GM12873 (cell line): ENCODE results near the gene COL27A1.

Experiments
- TF ChIP-seq, protein P1 (sequence below): IDR thresholded peaks from 2 replicates; pipeline ENCODE4 v1.5.1; 2012; ENCODE audit warnings: low read depth, mild to moderate bottlenecking, moderate library complexity, low read length, control low read depth; ENCODE audit not compliant: insufficient read depth; ENCODE audit errors: missing control alignments

The COL27A1 gene

DNA sequence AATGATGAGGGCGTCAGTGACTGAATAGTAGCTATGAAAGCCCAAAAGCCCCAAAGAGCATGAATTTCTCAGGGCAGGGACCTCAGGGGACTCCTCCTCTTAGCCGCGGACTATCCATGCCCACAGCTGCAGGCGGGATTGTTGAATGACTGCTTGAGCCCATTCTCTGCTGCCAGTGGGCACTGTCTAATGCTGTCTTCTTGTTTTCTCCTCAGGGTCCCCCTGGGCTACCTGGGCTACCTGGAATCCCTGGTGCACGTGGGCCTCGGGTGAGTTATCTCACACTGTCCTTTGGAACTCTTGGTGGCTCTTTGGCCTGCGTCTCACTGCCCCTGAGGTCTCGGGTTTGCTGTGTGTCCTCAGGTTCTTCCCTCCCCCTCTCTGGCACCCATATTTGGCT, 22.7 kb downstream of the COL27A1 start:
- TF ChIP-seq, protein P1, sequence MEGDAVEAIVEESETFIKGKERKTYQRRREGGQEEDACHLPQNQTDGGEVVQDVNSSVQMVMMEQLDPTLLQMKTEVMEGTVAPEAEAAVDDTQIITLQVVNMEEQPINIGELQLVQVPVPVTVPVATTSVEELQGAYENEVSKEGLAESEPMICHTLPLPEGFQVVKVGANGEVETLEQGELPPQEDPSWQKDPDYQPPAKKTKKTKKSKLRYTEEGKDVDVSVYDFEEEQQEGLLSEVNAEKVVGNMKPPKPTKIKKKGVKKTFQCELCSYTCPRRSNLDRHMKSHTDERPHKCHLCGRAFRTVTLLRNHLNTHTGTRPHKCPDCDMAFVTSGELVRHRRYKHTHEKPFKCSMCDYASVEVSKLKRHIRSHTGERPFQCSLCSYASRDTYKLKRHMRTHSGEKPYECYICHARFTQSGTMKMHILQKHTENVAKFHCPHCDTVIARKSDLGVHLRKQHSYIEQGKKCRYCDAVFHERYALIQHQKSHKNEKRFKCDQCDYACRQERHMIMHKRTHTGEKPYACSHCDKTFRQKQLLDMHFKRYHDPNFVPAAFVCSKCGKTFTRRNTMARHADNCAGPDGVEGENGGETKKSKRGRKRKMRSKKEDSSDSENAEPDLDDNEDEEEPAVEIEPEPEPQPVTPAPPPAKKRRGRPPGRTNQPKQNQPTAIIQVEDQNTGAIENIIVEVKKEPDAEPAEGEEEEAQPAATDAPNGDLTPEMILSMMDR = no peak

DNA sequence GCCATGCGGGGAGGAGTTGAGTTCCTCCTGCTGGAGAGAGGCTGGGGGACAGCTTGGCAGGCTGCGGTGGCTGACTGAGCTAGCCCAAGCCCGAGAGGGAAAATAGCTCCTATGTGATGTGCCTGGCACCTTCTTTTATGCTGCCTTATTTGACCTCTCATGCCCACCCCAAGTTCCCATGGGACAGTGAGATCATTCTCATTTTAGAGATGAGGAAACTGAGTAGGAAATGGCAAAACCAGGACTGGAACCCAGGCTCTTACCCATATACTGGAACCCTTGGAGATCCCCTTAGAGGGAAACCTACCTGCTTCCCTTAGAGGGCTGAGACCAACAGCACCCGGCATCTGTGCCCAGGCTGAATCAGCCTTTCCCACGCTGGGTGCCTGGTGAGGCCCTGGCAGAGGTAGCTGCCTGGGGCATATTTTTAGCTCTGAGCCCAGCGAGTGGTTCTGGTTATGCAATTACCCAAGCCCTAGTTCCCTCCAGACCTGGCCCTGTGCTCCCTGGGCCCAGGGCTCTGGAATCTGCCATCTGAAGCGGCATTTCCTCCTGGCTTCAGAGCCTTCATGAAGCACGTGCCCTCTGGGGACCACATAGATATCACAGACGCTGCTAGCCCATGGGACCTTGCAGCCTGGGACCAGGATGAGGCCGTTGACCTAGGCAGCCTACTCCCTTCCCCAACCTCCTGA, 23.6 kb downstream of the COL27A1 start:
- TF ChIP-seq, protein P1 = no peak

DNA sequence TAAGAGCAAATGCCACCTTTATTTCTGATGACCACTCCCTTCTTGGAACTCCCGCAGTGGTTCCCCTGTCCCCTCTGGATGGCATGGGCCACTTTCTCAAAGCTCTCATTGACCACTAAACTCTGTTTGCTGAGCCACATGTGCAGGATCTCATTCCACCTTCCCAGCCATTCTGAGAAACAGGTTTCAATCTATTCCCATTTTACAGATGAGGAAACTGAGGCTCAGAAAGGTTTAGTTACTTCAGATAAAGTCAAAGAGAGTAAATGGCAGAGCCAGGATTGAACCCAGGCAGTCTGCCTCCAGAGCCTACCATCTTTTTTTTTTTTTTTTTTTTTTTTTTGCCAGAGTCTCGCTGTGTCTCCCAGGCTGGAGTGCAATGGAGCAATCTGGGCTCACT, 24.2 kb downstream of the COL27A1 start:
- TF ChIP-seq, protein P1 = no peak

DNA sequence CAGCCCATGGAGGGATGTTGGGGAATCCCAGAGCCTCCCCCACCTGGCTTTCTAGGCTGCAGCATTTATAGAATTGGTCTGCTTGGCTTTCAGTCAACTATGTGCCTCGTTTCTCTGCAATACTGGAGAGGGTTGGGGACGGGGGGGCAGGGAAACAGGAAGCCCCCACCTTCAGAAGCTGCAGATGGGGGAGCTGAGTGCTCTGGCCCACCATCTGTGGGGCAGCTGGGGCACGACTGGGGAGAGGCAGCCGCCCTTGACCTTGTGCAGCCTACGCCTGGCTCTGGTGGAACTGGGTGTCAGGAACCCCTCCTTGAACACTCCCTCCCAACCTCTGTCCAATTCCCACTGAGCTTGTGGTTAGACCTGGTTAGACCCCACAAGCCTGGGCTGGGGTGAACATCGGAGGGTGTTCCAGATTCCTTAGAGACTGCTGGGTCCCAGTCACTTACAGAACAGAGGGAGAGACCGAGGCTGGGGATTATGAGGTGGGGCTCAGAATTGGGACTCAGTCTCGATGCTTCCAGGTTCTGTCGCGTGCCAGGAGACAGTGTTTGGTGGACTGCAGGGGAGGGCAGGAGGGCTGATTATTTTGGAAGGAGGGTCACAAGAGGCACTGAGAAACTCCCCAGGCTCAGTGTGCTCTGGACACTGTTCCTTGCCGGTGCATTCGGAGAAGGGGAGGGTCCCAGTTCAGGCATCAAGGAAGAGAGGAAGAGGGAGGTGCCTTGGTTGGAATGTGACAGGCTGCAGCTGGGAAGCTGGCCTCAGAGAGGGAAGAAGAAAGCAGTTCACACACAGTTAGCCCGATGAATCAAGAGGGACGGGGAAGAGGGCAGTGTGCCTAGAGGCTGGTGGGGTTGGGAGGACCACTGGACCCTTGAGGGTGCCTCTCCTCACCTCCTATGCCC, 25.6 kb downstream of the COL27A1 start:
- TF ChIP-seq, protein P1 = no peak

DNA sequence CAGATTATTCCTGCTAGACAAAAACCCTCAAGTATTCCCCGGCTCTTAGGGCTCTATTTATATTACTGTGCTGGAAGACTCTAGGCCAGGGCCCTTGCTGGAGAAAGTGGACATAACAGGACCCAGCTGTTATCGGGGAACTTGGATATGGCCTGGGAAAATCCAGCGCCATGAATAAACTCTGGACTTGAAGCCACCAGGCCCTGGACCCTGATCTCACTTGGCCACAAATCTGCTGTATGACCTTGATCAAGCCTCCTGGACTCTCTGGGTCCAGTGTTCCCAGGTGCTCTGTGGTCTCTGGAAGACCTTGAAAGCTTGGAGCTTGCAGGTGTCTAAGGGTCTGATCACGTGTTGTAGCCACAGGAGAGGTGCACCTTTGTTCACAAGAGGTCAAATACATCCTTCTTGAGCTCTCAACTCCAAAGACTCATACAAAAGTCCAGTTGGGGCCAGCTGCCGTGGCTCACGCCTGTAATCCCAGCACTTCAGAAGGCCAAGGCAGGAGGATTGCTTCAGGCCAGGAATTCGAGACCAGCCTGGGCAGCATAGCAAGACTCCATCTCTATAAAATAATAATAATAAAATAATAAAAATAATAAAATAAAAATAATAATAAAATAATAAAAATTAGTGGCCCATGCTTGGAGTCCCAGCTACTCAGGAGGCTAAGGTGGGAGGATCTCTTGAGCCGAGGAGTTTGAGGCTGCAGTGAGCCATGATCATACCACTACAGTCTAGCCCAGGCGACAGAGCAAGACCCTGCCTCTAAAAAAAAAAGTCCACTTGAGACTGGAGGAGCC, 26.5 kb downstream of the COL27A1 start:
- TF ChIP-seq, protein P1 = no peak

DNA sequence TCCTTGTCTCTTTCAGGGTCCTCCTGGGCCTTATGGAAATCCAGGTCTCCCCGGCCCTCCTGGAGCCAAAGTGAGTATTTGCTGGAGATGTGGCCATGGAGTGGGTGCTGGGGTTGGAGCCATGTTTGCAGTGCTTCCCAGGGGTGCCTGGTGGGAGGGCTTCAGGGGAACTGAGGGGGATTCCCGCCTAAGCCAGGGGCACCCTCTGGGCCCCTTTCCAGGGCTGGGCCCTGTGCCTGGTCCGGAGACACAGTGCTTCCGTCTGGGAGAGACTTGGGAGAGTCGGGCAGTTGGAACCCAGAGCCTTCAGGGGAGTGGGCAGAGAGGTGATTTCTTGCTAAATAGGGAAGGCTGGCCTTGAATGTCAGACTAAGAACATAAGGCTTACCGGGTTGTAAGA, 27.7 kb downstream of the COL27A1 start:
- TF ChIP-seq, protein P1 = no peak

DNA sequence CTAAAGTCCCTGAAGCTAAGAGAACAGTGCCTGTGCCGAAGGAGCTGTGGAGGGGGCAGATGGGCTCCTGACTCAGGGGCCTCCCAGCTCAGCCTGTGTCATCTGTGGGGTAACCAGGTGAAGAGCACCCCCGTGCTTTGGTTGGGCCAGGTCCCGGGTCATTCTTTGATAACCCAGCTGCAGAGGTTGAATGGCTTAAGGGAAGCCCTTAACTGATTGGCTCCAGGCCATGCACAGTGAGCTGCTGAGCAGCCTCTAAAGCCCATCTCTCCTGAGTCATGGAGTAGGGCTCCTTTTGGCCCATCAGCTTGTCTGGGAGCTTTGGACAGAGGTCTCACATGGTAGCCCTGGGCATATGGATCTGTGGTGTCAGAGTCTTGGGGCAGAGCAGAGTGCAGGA, 28.7 kb downstream of the COL27A1 start:
- TF ChIP-seq, protein P1 = no peak
